CD4-positive, alpha-beta T cell treated with Interleukin-17A for 1 hour (primary cell): Measurements from ENCODE around the gene ALKBH5.
A peak's percentile ranks its signal among the peaks of the same experiment; 100 is the strongest.

Experiments used
- DNase-seq: peaks from one replicate; pipeline ENCODE4 v3.0.0-alpha.2; 2020

Gene ALKBH5

GRCh38 chr17:18159551-18160120 is 24.0 kb upstream of the ALKBH5 start:
- DNase-seq: no peak

- no peak for DNase-seq
Observed at GRCh38 chr17:18160128-18160856, 23.3 kb upstream of the ALKBH5 start.

GRCh38 chr17:18161207-18162145 is 22.2 kb upstream of the ALKBH5 start:
- DNase-seq: no peak

GRCh38 chr17:18163547-18163946 is 20.1 kb upstream of the ALKBH5 start:
- no peak for DNase-seq

- no peak for DNase-seq
Observed at GRCh38 chr17:18166894-18167293, 16.7 kb upstream of the ALKBH5 start.

- DNase-seq: no peak
Observed at GRCh38 chr17:18167421-18167820, 16.2 kb upstream of the ALKBH5 start.

GRCh38 chr17:18172531-18173278 is 10.9 kb upstream of the ALKBH5 start:
- no peak for DNase-seq

GRCh38 chr17:18173740-18174139 is 9.9 kb upstream of the ALKBH5 start:
- no peak for DNase-seq

- DNase-seq: no peak
Observed at GRCh38 chr17:18176176-18176575, 7.5 kb upstream of the ALKBH5 start.

- no peak for DNase-seq
Observed at GRCh38 chr17:18177133-18177532, 6.5 kb upstream of the ALKBH5 start.

- no peak for DNase-seq
Observed at GRCh38 chr17:18177722-18178121, 5.9 kb upstream of the ALKBH5 start.

GRCh38 chr17:18179196-18179595 is 4.4 kb upstream of the ALKBH5 start:
- DNase-seq: no peak

- DNase-seq: no peak
Observed at GRCh38 chr17:18179804-18180203, 3.8 kb upstream of the ALKBH5 start.

GRCh38 chr17:18181358-18181757 is 2.3 kb upstream of the ALKBH5 start:
- no peak for DNase-seq

GRCh38 chr17:18182110-18182977 is 1.3 kb upstream of the ALKBH5 start:
- DNase-seq: no peak

GRCh38 chr17:18182978-18183333 is 672 bp upstream of the ALKBH5 start:
- no peak for DNase-seq

GRCh38 chr17:18184143-18185031 is 759 bp downstream of the ALKBH5 start:
- peak; percentile 80 for DNase-seq

GRCh38 chr17:18185391-18185790 is 1.8 kb downstream of the ALKBH5 start:
- DNase-seq: no peak

GRCh38 chr17:18185832-18186626 is 2.4 kb downstream of the ALKBH5 start:
- DNase-seq: no peak

- DNase-seq: no peak
Observed at GRCh38 chr17:18186627-18186982, 3.0 kb downstream of the ALKBH5 start.
